HG03469 (cell line): ENCODE results near the gene HIC1.
"Not testable (repeated sequence)": the region's sequence is repeated elsewhere in the genome, so short reads cannot be mapped to it uniquely, and the experiment has no call there.

Experiments used
- ATAC-seq: cut with Tn5 transposase; IDR thresholded peaks from one replicate; pipeline ENCODE4 v1.9.1; 2021; ENCODE audit warnings: mild to moderate bottlenecking, moderate library complexity, moderate number of reproducible peaks; ENCODE audit not compliant: unreplicated experiment

The HIC1 gene

DNA sequence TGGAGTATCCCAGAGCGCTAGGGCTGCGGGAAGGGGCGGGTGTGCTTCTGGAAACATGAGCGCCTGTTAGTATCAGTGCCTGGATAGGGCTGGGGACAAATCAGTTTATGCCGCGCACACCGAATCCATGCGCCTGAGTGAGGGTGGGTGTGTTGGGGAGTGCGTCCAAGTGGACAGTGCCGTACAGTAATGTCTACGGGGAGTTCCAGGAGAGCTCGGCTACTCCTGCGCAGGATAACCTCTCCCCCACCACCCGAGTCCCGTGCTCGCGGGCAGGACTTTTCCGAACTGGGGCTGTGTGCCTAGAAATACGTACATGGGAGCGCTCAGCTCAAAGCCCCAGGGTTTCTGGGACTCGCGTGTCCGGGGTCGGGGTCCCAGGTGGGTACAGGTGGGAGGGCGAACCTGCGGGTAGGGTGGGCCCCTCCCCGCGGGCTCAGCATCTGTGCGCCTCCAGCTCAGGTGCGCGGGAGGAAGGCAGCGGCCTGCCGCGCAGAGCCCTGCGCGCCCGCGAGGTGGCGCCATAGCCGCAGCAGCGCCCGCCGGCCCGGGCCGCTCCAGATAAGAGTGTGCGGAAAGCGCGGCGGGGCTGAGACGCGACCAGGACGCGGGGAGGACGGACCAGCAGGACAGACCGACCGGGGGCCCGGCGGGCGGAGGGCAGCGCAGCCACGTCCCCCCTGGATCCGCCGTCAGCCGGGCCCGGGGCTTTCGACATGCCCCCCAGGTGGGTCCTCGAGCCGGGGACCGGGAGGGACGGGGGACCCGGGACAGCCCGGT is at the start of gene HIC1:
HIC1 (plus strand) TSS at position 592 of the 780 bp plus-strand sequence. CDS start 1,588 bp downstream, outside the sequence.
- ATAC-seq: peak; percentile 30

GRCh38 chr17:2008332-2009126 is 46.4 kb upstream of the HIC1 start:
- ATAC-seq: no peak

GRCh38 chr17:2009737-2010136 is 45.2 kb upstream of the HIC1 start:
- no peak for ATAC-seq

DNA sequence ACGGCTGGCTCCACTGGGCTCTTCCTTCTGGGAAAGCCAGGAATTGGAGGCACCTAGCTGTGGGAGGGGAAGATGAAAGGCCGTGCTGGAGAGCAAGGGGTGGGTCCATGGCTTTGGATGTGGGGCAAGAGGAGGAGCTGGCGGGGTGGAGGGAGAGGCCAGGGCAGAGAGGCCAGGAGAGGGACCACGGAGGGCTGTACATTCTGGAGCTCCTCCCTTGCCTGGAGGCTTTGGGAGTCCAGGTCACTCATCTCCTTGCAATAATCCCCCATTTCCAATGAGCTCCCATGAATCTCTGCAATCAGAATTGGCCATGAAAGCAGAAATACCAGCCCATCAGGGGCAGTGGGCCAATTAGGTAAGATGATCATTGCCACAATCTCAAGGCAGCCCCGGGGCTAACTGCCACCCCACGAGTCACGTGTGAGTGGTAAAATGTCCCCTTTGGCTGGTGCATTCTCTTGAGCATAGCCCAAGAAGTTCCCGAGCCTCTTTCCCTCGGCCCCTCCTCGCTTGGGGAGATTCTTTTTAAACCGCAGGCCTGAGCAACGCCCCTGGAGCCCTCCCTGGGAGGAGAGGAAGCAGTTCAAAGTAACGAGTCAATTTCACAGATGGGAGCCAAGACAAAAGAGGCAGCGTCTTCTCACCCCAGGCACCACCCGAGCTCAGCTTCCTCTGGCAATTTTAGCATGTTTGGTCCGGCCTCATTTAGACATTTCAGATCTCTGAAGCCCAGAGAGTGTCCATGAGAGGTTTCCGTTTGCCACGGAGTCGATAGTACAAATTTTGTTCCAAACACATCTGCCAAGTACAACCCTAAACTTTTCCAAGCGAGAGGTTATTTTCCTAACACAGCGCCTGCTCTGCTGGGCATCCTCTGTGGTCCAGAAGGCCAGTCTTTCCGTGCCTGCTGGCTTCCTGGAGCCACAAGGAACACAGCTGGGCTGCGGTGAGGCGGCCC is 43.2 kb upstream of the HIC1 start:
- ATAC-seq: no peak

- ATAC-seq: no peak
These were observed 42.4 kb upstream of the HIC1 start for GRCh38 chr17:2012499-2012898.

DNA sequence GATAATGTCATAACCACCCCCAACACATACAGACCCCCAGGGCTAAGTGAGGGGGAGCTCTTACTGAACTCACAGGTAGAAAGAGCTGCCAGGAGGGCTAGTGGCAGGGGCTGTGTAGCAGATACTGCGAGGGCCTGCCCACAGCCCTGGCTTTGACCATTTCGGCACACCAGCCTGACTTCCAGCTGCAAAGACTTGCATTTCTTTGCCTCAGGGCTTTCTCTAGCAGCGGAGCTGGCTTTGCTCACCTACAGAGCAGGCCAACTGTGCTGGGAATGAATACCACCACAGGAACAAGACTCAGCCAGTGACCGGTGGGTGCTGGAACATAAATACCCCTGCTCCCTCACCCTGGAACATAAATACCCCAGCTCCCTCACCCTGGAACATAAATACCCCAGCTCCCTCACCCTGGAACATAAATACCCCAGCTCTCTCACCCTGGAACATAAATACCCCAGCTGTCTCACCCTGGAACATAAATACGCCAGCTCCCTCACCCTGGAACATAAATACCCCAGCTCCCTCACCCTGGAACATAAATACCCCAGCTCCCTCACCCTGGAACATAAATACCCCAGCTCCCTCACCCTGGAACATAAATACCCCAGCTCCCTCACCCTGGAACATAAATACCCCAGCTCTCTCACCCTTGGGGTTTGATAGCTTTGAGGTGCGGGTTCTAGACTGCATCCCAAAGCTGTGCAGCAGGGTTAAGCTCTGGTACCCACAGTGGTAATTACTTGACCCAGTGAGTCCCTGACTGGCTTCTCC is 41.5 kb upstream of the HIC1 start:
- not testable (repeated sequence) for ATAC-seq

- ATAC-seq: no peak
These were observed 40.9 kb upstream of the HIC1 start for GRCh38 chr17:2013994-2014317.

DNA sequence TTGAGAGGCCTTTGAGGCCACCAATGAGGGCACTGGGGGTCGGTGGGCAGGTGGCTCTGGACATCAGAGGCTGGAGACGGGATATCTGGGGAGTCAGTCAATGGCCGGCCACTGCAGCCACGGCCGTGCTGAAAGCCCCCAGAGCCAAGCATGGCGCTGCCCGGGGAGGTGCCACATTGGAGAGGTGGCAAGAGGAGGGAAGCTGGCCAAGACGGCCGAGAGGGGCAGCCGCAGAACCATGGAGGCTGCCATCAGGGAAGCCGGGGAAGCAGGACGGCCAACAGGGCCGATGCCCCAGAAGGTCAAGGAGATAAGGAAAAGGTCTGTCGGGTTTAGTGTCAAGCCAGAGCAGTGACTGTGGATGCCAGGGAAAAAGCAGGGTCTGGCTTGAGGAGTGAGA is 39.6 kb upstream of the HIC1 start:
- ATAC-seq: no peak

- ATAC-seq: no peak
These were observed 38.4 kb upstream of the HIC1 start for GRCh38 chr17:2016494-2016893.

GRCh38 chr17:2017274-2017941 is 37.5 kb upstream of the HIC1 start:
- no peak for ATAC-seq

GRCh38 chr17:2018716-2019510 is 36.0 kb upstream of the HIC1 start:
- ATAC-seq: no peak

DNA sequence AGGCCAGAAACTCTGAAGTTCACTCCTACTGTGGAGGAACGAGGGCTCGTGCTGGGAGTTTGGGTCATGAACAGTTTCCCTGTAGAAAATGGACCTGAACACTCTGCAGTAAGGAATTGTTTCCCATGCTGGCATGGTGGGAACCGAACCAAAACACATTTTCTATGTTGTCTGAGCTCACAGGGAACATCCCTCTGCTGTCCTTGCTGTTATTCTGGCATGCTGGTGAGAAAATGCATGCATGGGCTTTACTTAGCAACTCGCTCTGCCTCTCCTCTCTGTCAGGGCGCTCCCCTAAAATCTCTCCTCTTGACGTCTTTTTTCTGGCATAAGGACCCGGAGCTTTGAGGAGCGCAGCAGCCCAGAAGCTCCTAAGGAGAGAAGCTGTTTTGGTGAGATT is 35.2 kb upstream of the HIC1 start:
- ATAC-seq: no peak

GRCh38 chr17:2020721-2021120 is 34.2 kb upstream of the HIC1 start:
- ATAC-seq: no peak

- no peak for ATAC-seq
These were observed 32.2 kb upstream of the HIC1 start for GRCh38 chr17:2022647-2023240.

GRCh38 chr17:2023256-2023655 is 31.6 kb upstream of the HIC1 start:
- no peak for ATAC-seq

GRCh38 chr17:2023692-2024571 is 31.0 kb upstream of the HIC1 start:
- ATAC-seq: no peak

DNA sequence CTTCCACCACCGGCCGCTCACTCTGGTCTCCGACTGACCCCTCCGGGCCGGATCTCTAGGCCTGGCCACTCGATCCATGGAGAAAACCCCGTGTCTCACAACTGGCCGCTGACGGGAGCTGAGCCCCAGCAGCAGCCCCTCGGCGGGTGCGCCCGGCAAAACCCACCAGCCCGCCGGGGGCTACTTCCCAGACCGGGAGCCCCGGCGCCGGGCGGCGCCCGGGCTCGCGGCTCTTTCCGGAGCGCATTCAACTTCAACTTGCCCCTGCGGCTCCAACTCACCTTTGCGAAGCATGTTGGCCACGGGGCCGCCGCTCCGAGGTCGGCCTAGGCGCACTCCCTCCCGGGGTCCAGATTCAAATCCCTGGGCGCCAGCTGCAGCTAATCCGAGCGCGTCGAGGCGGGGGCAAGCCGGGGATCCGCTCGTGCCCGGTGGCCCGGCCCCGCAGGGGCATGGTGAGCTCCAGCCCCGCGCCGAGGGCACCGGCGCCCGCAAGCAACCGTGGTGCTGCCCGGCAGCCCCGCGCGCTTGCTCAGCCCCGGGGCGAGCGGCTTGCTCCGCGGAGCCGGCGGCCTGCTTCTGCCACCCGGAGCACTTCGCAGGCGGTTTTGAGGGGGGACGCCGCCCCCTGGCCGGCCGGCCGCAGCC is 30.2 kb upstream of the HIC1 start:
- ATAC-seq: no peak
